ELR (cell line): ENCODE measurements around the gene CAMSAP1.
"Not testable (repeated sequence)": the region's sequence is repeated elsewhere in the genome, so short reads cannot be mapped to it uniquely, and the experiment has no call there.

Experiments
- DNase-seq: peaks from one replicate; pipeline ENCODE4 v3.0.0-alpha.2; 2015; ENCODE audit warnings: low read depth

The CAMSAP1 gene

GRCh38 chr9:135901031-135901758 lies 6.2 kb downstream of the CAMSAP1 start:
- no peak for DNase-seq

- DNase-seq = peak; percentile 39
Observed at GRCh38 chr9:135898634-135899407, 8.5 kb downstream of the CAMSAP1 start.

- no peak for DNase-seq
Observed at GRCh38 chr9:135896626-135897025, 10.7 kb downstream of the CAMSAP1 start.

- no peak for DNase-seq
Observed at GRCh38 chr9:135896205-135896604, 11.1 kb downstream of the CAMSAP1 start.

- no peak for DNase-seq
Observed at GRCh38 chr9:135895202-135895848, 12.0 kb downstream of the CAMSAP1 start.

GRCh38 chr9:135893104-135893503 lies 14.2 kb downstream of the CAMSAP1 start:
- no peak for DNase-seq

GRCh38 chr9:135892327-135892726 lies 15.0 kb downstream of the CAMSAP1 start:
- not testable (repeated sequence) for DNase-seq

- DNase-seq = no peak
Observed at GRCh38 chr9:135891027-135891631, 16.2 kb downstream of the CAMSAP1 start.

- DNase-seq = no peak
Observed at GRCh38 chr9:135890190-135891026, 16.9 kb downstream of the CAMSAP1 start.

- DNase-seq = no peak
Observed at GRCh38 chr9:135889564-135890189, 17.7 kb downstream of the CAMSAP1 start.

- DNase-seq = no peak
Observed at GRCh38 chr9:135888766-135889394, 18.5 kb downstream of the CAMSAP1 start.

- DNase-seq = no peak
Observed at GRCh38 chr9:135888126-135888765, 19.1 kb downstream of the CAMSAP1 start.

GRCh38 chr9:135887585-135888050 lies 19.7 kb downstream of the CAMSAP1 start:
- DNase-seq = no peak

- peak; percentile 43 for DNase-seq
Observed at GRCh38 chr9:135887021-135887507, 20.3 kb downstream of the CAMSAP1 start.

GRCh38 chr9:135886147-135886981 lies 21.0 kb downstream of the CAMSAP1 start:
- no peak for DNase-seq

GRCh38 chr9:135885100-135885853 lies 22.1 kb downstream of the CAMSAP1 start:
- peak; percentile 63 for DNase-seq

GRCh38 chr9:135884328-135885035 lies 22.9 kb downstream of the CAMSAP1 start:
- DNase-seq = peak; percentile 81
